NCI-H2227 (cell line): ENCODE measurements around the gene HACD3.
"Not testable (repeated sequence)": the region's sequence is repeated elsewhere in the genome, so short reads cannot be mapped to it uniquely, and the experiment has no call there.

ENCODE experiments used
- DNase-seq: peaks from one replicate; lab custom pipeline; 2025; ENCODE audit not compliant: unreplicated experiment; lab: John Stamatoyannopoulos, UW

Gene HACD3

DNA sequence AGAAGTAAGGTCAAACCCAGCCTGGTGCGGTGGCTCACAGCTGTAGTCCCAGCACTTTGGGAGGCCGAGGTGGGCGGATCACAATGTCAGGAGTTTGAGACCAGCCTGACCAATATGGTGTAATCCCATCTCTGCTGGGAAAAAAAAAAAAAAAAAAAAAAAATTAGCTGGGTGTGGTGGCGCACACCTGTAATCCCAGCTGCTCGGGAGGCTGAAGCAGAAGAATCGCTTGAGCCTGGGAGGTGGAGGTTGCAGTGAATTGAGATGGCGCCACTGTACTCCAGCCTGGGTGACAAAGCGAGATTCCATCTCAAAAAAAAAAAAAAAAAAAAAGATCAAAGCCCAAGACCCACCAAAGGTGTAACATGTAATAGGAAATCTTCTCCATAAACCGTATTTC, 19.0 kb downstream of the HACD3 start:
- not testable (repeated sequence) for DNase-seq

GRCh38 chr15:65550681-65551098, 20.4 kb downstream of the HACD3 start:
- DNase-seq: no peak

- no peak for DNase-seq
These were observed 20.9 kb downstream of the HACD3 start for GRCh38 chr15:65551183-65551582.

- not testable (repeated sequence) for DNase-seq
These were observed 22.6 kb downstream of the HACD3 start for GRCh38 chr15:65552851-65553250.

DNA sequence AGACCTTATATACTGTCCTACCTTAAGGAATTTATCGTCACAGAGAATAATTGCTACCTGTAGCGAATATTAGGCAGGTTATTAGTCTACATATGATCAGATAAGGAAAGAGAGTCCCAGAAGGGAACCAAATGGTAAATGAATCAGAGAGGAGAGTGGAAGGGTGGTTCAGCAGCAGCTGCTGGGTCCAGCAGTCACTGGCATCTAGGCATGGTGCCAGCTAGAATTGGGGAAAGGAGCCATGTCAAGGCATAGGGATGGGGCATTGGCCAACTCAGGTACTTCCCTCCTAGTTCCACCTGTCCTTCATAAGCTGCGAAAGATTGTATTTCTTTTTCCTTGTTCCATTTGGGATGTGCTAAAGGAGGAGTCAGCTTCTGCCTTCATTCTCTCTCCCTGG, 23.4 kb downstream of the HACD3 start:
- DNase-seq: no peak

DNA sequence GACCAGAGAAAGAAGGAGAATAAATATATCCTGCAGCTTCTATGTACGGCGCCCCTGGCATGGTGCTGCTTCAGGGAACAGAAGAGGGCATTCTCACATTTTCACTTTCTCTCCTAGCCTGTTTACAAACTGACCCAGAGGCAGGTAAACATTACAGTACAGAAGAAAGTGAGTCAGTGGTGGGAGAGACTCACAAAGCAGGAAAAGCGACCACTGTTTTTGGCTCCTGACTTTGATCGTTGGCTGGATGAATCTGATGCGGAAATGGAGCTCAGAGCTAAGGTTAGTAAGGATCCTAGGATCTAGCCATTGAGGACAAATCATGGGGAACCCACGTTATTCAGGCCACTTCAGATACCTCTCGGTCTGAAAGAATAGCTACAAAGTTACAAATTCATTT, 26.4 kb downstream of the HACD3 start:
- no peak for DNase-seq

- DNase-seq: no peak
These were observed 28.1 kb downstream of the HACD3 start for GRCh38 chr15:65558336-65558735.

GRCh38 chr15:65558997-65559760, 28.9 kb downstream of the HACD3 start:
- no peak for DNase-seq

DNA sequence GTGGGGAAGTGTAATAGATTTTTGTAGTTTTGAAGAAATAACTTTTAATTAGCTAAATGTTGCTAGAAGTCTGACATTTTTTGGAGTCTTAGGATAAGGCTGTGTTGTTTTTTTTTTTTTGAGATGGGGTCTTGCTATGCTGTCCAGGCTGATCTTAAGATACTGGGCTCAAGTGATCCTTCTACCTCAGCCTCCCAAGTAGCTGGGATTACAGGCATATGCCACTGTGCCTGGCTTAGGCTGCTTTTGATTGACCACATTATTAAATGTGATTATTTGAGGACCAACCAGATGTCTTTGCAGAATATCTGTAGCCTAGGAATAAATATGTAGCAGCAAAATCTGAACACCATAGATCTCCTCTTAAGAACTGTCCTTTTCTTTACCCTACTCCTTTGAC, 29.7 kb downstream of the HACD3 start:
- no peak for DNase-seq

- no peak for DNase-seq
These were observed 31.7 kb downstream of the HACD3 start for GRCh38 chr15:65561934-65562333.

DNA sequence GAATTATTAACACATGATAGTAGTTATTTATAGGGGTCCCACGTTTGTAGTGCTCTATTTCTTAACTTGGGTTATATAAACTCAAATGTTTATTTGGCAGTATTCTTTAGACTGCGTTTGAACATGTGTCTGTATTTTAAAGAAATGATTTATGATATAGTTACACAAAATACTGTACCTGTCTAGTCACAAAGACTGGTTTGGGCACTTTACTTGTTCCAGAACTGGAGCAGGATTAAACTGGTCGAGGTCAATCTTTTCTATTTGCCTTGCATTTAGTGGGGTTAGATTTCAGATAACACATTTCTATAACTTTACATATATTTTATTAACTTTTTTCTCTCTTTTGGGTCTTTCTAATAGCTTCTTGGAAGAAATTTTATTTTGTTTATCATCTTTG, 39.5 kb downstream of the HACD3 start:
- no peak for DNase-seq

DNA sequence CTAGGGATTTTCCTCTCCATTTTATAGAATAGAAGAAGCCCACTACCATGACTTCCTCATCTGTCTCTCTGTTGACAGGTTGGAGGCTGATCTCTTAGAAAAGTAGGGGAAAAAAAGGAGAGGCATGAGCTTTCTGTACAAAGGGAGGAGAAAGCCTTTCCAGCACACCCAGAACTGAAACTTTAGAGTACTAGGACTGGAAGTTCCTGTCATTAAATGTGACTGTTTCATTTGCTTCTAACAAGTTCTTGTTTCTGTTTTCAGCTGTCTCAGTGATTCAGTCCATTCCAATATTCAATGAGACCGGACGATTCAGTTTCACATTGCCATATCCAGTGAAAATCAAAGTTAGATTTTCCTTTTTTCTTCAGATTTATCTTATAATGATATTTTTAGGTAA, 41.7 kb downstream of the HACD3 start:
- no peak for DNase-seq

DNA sequence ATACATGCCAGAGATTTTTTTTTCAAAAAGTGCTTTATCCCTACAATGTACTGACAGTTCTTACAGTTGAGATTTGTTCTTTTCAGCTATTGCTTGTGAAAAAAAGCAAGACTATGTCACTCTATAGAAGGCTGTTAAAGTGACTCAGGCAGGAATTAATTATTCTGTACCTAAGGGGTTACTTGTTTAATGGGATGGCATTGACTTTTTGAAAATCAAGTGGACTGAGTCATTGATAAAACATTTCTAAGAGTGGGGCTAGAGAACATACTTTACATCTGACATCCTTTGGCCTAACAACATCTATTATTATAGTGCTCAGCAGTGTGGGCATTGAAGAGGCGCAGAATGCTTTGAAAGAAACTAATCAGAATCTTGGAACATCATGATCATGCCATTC, 46.4 kb downstream of the HACD3 start:
- DNase-seq: no peak

GRCh38 chr15:65577129-65577996, 47.1 kb downstream of the HACD3 start:
- no peak for DNase-seq

DNA sequence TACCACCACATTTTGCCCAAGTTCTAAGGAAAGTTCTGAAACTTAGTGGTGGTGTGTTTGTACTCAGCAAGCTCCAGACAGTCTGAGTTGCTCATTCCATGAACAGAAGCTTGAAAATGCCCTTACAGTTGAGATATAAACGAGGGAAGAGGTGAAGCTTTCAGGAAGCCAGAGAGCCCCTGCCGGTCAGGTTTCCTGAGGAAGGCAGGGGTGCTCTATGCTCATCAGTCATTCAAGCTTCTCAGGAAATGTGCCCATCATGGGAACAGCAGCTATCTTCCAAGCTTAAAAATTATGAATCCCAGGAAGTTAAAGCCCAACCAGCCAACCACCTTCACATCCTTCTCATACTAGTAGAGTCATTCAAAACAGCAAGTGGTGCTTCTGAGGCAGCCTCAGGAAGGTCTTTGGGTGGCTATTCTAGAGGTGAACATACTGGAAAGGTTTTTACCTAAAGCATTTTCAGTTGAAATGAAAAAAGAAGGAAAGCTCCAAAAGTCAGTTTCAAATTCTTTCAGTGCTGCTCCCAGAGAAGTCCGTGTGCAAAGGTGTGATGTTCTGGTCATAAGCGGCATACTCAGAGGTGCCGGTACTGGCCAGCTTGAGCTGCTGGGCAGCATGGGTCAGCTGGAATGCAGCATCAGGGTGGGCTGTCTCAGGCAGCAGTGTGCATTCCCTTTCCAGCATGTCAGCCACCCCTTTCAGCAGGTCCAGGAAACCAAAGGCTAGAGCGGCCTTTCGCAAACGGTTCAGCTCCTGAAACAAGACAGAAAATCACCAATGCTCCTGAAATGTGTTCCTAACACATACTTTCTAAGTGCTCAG, 48.9 kb downstream of the HACD3 start:
- no peak for DNase-seq

DNA sequence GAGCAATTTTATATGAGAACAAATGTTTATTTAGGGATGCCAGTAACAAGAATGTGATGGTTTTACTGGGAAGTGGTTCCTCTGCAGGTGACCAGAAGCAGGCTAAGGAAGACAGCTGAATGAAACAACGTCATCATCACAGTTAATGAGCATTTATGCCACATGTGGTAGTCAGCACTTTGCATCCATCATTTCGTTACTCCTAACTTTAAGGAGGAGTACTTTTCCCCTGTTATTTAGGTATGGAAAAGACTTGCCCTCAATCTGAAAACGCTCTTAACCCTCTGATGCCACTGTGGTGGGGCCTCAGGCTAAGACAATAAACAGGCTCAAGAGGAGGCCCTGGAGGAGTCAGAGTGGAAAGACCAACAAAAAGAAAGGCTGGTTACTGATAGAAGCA, 49.5 kb downstream of the HACD3 start:
- DNase-seq: no peak

- DNase-seq: no peak
These were observed 50.0 kb downstream of the HACD3 start for GRCh38 chr15:65580287-65580686.

DNA sequence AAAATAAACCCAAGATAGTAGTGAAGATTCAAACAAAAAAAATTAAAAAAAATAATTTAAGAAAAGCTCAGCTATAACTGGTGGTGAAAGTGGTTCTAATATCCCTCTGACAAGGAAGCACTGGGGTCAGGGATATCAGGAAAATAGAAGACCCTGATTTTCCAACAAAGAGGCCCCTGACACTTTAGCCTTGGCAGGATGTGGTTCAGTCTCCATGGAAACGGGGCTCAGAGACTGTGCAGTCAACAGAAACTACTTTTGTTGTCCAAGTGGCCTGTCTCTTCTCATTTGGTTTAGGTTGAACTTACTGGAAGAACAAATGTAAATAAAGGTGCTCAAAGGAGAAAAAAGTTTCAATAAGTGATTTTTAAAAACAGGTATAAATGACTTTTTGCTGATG, 53.4 kb downstream of the HACD3 start:
- DNase-seq: no peak

DNA sequence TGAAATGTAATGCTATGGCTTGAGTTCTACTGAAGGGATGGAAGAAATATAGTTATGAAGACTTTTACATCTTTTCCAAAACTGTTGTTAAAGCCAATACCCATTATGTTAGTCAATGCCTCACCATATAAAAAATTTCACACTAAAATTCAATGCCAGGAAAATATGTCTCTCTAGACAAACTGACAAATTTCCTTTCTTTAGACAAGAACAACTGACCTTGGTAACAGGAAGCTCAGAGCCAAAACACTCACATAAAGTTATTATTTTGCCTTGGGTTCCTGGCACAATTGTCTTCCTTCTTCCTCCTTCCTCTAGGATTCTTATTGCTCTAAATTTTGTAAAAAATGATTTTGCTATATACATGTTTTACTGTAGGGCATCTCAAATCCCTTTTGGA, 54.0 kb downstream of the HACD3 start:
- no peak for DNase-seq

- no peak for DNase-seq
These were observed 56.8 kb downstream of the HACD3 start for GRCh38 chr15:65587094-65587493.

- no peak for DNase-seq
These were observed 65.7 kb downstream of the HACD3 start for GRCh38 chr15:65595960-65596359.
